HL-60/S4 (cell line): ENCODE results near the gene VRK2.

Experiments
- in situ Hi-C: fragments of 300-500 bp; cut with MboI; formaldehyde crosslinking; loops from 2 replicates; pipeline ENCODE4 v1.14.3; 2022; ENCODE audit warnings: low sequenced_read_pairs

VRK2 gene

GRCh38 chr2:58046585-58047372 lies at the start of gene VRK2:
Gene VRK2 (plus strand): TSS chr2:58046806. CDS start chr2:58048832, 2,026 bp downstream.
- in situ Hi-C loops: no loop called here

GRCh38 chr2:58006256-58006951 lies 40.2 kb upstream of the VRK2 start:
- in situ Hi-C loops: no loop called here

- in situ Hi-C loops: no loop called here
Measured at GRCh38 chr2:58006952-58007284, 39.7 kb upstream of the VRK2 start.

- in situ Hi-C loops: no loop called here
Measured at GRCh38 chr2:58010599-58010998, 36.0 kb upstream of the VRK2 start.

- in situ Hi-C loops: no loop called here
Measured at GRCh38 chr2:58019229-58019628, 27.4 kb upstream of the VRK2 start.

GRCh38 chr2:58025150-58025933 lies 21.3 kb upstream of the VRK2 start:
- in situ Hi-C loops: no loop called here

- in situ Hi-C loops: no loop called here
Measured at GRCh38 chr2:58027029-58027428, 19.6 kb upstream of the VRK2 start.

GRCh38 chr2:58030771-58031170 lies 15.8 kb upstream of the VRK2 start:
- in situ Hi-C loops: no loop called here

- in situ Hi-C loops: no loop called here
Measured at GRCh38 chr2:58032016-58032763, 14.4 kb upstream of the VRK2 start.

GRCh38 chr2:58032764-58033080 lies 13.9 kb upstream of the VRK2 start:
- in situ Hi-C loops: no loop called here

GRCh38 chr2:58033530-58033929 lies 13.1 kb upstream of the VRK2 start:
- in situ Hi-C loops: no loop called here

GRCh38 chr2:58035352-58035751 lies 11.3 kb upstream of the VRK2 start:
- in situ Hi-C loops: no loop called here

- in situ Hi-C loops: no loop called here
Measured at GRCh38 chr2:58039170-58039611, 7.4 kb upstream of the VRK2 start.

- in situ Hi-C loops: no loop called here
Measured at GRCh38 chr2:58042486-58042970, 4.1 kb upstream of the VRK2 start.

- in situ Hi-C loops: no loop called here
Measured at GRCh38 chr2:58044145-58044544, 2.5 kb upstream of the VRK2 start.

GRCh38 chr2:58045580-58046334 lies 849 bp upstream of the VRK2 start:
- in situ Hi-C loops: no loop called here

GRCh38 chr2:58046335-58046584 lies 346 bp upstream of the VRK2 start:
- in situ Hi-C loops: no loop called here

- in situ Hi-C loops: no loop called here
Measured at GRCh38 chr2:58047373-58047935, 848 bp downstream of the VRK2 start.

GRCh38 chr2:58047961-58048360 lies 1.4 kb downstream of the VRK2 start:
- in situ Hi-C loops: no loop called here

GRCh38 chr2:58051445-58051844 lies 4.8 kb downstream of the VRK2 start:
- in situ Hi-C loops: no loop called here
